GM15510 (cell line): ENCODE results near the gene ARHGAP27.

Experiments used
- POLR2A ChIP-seq: IDR thresholded peaks from 3 replicates; pipeline ENCODE4 v1.6.1; 2011; ENCODE audit warnings: borderline replicate concordance; ENCODE audit not compliant: insufficient read length; ENCODE audit errors: extremely low read depth

ARHGAP27 gene, protein sequence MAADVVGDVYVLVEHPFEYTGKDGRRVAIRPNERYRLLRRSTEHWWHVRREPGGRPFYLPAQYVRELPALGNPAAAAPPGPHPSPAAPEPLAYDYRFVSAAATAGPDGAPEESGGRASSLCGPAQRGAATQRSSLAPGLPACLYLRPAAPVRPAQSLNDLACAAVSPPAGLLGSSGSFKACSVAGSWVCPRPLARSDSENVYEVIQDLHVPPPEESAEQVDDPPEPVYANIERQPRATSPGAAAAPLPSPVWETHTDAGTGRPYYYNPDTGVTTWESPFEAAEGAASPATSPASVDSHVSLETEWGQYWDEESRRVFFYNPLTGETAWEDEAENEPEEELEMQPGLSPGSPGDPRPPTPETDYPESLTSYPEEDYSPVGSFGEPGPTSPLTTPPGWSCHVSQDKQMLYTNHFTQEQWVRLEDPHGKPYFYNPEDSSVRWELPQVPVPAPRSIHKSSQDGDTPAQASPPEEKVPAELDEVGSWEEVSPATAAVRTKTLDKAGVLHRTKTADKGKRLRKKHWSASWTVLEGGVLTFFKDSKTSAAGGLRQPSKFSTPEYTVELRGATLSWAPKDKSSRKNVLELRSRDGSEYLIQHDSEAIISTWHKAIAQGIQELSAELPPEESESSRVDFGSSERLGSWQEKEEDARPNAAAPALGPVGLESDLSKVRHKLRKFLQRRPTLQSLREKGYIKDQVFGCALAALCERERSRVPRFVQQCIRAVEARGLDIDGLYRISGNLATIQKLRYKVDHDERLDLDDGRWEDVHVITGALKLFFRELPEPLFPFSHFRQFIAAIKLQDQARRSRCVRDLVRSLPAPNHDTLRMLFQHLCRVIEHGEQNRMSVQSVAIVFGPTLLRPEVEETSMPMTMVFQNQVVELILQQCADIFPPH

DNA sequence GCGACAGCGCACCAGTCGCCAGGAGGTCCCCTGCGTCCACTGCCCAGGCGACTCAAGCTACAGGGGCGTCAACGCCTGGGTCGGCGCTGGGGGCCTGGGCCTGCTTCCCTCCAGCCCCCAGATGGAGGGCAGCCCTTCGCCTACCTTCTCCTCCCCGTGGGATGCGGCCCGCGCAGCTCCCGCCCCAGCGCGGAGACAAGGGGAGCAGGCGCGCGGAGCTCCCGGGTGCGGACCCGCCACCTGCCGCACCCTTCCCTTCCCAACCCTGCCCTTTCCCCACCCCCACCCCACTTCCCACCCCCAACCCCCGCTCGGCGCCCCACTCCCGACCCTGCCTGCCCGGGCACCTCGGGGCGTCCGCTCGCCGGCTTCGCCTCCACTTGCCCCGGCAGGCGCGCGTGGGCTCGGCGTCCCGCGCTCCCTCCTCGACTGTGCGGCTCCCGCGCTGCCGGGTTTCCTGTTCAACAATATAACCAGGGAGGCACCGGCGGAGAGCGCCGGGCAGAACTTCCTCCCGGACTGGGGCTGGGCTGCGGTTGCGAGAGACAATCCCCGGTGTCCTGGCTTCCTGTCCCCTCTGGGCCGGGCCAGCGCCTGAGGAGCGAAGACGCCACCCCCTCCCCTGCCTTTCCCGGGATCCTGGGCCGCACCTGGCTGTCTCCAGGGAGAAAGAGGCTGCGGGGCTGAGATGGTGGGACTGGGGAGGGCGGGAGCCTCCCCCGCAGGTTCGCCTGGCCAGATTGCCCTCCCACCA lies at the start of gene ARHGAP27:
Gene ARHGAP27, minus strand, starts transcription at position 466 of the 754 bp plus-strand sequence. CDS start 2,591 bp downstream, outside the sequence.
- TF ChIP-seq POLR2A: no peak

- no peak for TF ChIP-seq POLR2A
These were observed 18.5 kb upstream of the ARHGAP27 start for GRCh38 chr17:45451131-45451530.

DNA sequence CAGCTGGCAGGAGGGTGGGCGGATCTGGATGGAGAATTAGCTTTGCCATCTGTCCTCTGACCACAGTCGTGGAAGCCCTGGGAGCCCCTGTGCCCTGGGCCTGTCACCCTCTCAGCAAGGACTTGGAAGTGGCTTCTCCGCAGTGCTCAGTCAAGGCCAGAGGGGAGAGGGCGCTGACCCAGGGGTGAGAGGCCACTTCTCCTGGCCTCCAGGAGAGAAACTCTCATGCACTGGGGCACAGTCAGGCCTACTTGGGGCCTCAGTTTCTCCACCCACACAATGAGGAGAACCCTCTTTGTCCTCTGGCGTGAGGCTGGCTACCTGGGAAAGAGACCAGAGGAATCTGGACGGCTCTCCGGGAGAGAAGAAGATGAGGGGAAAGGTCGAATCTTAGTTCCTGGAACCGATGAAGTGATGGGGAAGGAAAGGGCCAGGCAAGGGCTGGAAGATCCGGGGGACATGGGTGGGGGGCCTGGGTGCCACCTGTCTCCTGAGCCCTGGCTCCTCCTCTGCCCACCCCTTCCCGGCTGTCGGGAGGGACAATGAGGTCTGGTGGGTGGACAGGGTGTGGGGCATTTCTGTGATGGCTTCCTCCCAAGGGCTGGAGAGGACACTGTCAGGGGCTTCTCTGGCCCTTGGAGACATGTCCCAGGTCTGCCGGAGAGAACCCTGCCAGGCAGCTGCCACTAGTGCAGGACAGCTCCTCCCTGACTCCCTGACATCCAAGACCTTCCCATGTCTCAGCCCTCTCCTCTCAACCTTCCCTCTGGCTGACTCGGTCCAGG lies 9.0 kb upstream of the ARHGAP27 start:
- no peak for TF ChIP-seq POLR2A

GRCh38 chr17:45440161-45440778 lies 7.6 kb upstream of the ARHGAP27 start:
- no peak for TF ChIP-seq POLR2A

DNA sequence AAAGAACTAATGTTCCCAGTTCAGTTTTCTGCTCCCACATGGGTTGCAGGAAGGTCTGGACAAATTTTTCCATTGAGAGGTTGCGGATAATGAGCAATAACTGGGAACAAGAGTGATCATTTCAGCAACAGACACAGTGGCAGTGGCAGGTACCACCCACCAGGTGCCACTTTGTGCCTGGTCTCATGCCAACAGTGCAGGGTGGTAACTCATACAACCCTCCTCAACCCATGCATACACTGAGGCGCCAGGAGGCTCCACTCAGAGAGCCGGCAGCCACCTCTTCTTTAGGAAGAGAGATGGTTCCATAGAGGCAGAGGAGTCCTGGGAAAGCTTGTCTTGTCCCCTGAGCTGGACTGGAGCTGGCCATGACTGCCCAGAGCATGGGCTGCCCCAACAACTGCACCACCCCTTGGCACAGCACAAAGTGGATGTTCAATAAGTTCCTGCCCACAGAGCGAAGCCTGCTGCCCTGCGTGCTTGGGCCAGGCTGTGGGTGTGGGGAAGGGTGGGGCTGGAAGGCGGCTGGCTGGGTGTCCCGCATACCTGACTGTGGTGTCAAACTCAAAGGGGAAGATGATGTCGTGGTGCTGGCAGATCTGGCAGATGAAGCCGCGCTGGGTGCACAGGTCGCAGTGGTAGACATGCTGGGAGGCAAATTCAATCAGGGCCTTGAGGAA lies 6.4 kb upstream of the ARHGAP27 start:
- TF ChIP-seq POLR2A: no peak

DNA sequence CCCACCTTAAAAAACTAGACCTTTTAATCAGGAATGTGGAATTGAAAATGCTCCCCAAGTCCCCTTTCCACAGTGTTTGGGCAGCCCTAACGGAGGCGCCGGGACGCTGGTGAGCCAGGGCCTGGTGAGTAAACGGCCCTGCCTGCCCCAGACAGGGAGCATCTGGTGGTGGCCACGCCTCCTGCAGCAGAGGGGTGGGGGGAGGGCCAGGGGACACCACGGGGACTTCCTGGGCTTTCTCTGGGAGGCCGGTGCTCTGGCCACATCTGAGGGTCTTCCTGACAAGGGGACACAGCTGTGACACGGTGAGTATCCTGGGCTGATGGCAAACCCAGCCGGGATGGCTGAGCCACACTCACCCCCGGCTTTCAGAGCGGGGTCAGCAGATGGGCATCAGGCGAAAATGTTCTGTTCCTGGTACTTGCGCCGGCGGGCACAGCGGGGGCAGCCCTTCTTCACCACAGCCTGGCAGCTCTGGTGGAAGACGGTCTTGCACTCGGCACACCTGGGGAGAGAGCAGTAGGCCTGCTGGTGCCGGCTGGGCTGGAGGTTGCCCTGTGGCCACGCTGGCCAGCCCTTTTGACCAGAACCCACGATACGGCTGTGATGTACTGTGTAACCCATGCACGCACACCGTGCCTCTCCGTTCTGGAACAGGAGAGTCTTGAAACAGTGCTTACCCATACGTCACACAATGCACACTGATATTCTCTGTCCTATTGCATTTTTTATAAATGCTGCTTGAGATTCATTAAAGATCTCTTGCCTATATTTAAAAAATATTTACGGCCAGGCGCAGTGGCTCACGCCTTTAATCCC lies 5.0 kb upstream of the ARHGAP27 start:
- TF ChIP-seq POLR2A: no peak

GRCh38 chr17:45436625-45437464 lies 4.2 kb upstream of the ARHGAP27 start:
- TF ChIP-seq POLR2A: no peak

GRCh38 chr17:45436161-45436560 lies 3.5 kb upstream of the ARHGAP27 start:
- no peak for TF ChIP-seq POLR2A

DNA sequence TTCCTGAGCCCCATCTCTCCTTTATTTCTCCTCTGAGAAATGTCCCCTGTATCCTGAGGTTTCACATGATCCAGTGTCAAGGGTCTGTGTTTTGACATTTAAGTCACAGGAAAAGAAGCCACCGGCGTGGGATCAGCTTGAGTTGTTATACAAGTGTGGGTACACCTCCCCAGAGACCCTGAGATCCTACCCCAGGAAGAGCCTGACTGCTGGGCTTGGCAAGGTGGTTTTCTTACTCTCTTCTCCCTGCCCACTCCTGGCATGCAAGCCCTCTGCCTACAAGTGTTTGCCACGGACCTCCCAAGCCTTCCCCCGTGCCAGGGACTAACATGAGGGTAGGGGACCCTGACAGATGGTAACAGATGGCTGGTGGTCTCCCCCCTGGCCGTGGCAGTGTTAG lies 2.8 kb upstream of the ARHGAP27 start:
- no peak for TF ChIP-seq POLR2A

DNA sequence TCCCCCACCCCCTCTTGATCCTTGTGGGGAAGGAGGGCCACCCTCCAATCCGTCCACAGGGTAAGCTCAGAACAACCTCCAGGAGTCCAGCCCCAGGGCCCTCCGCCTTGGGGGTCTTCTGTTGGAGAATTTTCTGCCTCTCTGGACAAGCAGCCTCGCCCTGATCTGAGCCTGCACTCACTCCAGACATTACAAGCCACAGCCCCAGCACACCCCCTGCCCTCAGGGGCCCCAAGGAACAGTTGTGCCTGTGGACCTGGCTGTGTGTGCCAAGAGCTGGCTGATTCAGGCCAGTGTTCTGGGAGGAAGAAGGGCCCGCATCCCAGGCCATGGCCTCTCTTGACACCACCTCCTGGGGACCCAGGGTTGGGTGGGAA lies 477 bp upstream of the ARHGAP27 start:
- no peak for TF ChIP-seq POLR2A

DNA sequence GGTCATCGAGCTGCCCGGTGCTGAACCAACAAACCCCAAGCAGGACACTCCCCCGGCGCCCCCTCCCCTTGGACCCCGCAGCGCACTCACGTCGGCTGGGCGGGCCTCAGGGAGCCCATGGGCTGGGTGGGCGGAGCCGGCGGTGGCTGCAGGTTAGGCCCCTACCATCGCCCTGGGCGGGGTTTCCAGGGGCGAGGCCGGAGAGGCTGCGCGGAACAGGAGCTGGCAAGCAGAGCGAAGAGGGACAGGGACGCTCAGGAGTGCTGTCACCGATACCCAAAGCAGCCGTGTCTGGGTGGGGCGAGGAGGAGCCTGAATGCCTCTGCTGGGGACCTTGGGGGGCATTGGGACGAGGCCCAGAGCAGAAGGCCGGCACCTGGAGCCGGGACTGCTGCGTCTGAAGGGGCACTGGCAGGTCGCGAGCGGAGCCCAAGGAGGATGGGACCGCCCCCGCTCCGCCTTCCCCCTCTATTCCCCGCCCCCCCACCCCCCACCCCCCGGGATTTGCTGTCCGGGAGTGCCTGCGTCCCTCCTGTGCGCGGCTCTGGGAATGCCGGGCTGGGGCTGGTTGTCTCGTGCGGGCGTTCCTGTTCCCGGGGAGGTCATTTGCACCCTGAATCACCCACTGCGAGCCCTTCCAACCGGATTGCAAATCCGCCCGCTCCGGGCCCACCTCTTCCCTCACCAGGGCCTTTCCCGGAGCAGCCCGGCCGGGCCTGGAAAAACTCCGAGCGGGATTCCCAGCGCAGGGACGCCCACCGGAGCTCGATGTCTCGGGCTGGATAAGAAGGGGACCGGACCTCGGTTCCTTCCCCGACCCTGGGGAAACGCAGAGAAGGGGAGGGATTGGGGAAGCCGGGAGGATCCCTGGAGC lies 902 bp downstream of the ARHGAP27 start:
- TF ChIP-seq POLR2A: peak; percentile 53
